ENCODE data around the gene PLA2G10.

The PLA2G10 gene

GRCh38 chr16:14668556-14669223, 25.4 kb downstream of the PLA2G10 start:
- TF ChIP-seq REST (IDR thresholded peaks at IDR 0.05; ENCODE audit: insufficient read depth in 1 of 2, low read depth in 2 of 2, low read length in 2 of 2) (no peak), SIN3A (IDR thresholded peaks at IDR 0.05; ENCODE audit: borderline replicate concordance, insufficient read depth, low read length) (no peak), FOXP2 (optimal IDR thresholded peaks at IDR 0.05; ENCODE audit: borderline replicate concordance, extremely low read depth, extremely low read length, insufficient read depth) (no peak), TAF1 (IDR thresholded peaks at IDR 0.05; ENCODE audit: borderline replicate concordance, insufficient read depth, low read length) (no peak), POLR2AphosphoS5 (IDR thresholded peaks at IDR 0.05; ENCODE audit: low read depth, low read length) (no peak)

- no peak for TF ChIP-seq FOXP2 (optimal IDR thresholded peaks at IDR 0.05; ENCODE audit: borderline replicate concordance, extremely low read depth, extremely low read length, insufficient read depth)
- no peak for TF ChIP-seq TAF1 (IDR thresholded peaks at IDR 0.05; ENCODE audit: borderline replicate concordance, insufficient read depth, low read length)
- no peak for TF ChIP-seq REST (IDR thresholded peaks at IDR 0.05; ENCODE audit: insufficient read depth in 1 of 2, low read depth in 2 of 2, low read length in 2 of 2)
- no peak for TF ChIP-seq POLR2AphosphoS5 (IDR thresholded peaks at IDR 0.05; ENCODE audit: low read depth, low read length)
- no peak for TF ChIP-seq SIN3A (IDR thresholded peaks at IDR 0.05; ENCODE audit: borderline replicate concordance, insufficient read depth, low read length)
These were observed 26.5 kb downstream of the PLA2G10 start for GRCh38 chr16:14667347-14668266.

- TF ChIP-seq SIN3A (IDR thresholded peaks at IDR 0.05; ENCODE audit: borderline replicate concordance, insufficient read depth, low read length) (no peak), TAF1 (IDR thresholded peaks at IDR 0.05; ENCODE audit: borderline replicate concordance, insufficient read depth, low read length) (no peak), FOXP2 (optimal IDR thresholded peaks at IDR 0.05; ENCODE audit: borderline replicate concordance, extremely low read depth, extremely low read length, insufficient read depth) (no peak), REST (IDR thresholded peaks at IDR 0.05; ENCODE audit: insufficient read depth in 1 of 2, low read depth in 2 of 2, low read length in 2 of 2) (no peak), POLR2AphosphoS5 (IDR thresholded peaks at IDR 0.05; ENCODE audit: low read depth, low read length) (no peak)
These were observed 36.0 kb downstream of the PLA2G10 start for GRCh38 chr16:14658063-14658462.

GRCh38 chr16:14652726-14653125, 41.4 kb downstream of the PLA2G10 start:
- TF ChIP-seq FOXP2 (optimal IDR thresholded peaks at IDR 0.05; ENCODE audit: borderline replicate concordance, extremely low read depth, extremely low read length, insufficient read depth) (no peak), POLR2AphosphoS5 (IDR thresholded peaks at IDR 0.05; ENCODE audit: low read depth, low read length) (no peak), SIN3A (IDR thresholded peaks at IDR 0.05; ENCODE audit: borderline replicate concordance, insufficient read depth, low read length) (no peak), REST (IDR thresholded peaks at IDR 0.05; ENCODE audit: insufficient read depth in 1 of 2, low read depth in 2 of 2, low read length in 2 of 2) (no peak), TAF1 (IDR thresholded peaks at IDR 0.05; ENCODE audit: borderline replicate concordance, insufficient read depth, low read length) (no peak)
